Natural killer cell (primary cell): ENCODE data around the gene TEKT3. TPM values are rescaled to one million over a fixed set of nuclear protein-coding genes. Genes with fewer than 3 reads are reported as not detected.

Experiments
- ATAC-seq, 3 donors: fragments of 150-1000 bp in 2 of 3; fragments of 200-7000 bp in 1 of 3; cut with Tn5 transposase; 1 replicate in 1 of 3; 2 replicates in 2 of 3; pipeline ENCODE4 v1.10.0; 2021; ENCODE audit warnings: mild to moderate bottlenecking in 2 of 3, moderate library complexity in 2 of 3
- DNase-seq, 2 donors: peaks; one replicate each; pipeline versions ENCODE4 v3.0.0 to v3.0.0-alpha.2; 2013 to 2021; ENCODE audit warnings: mixed read lengths in 1 of 2
- H3K27ac ChIP-seq: one replicate; pipeline ENCODE4 v1.5.1; 2013; ENCODE audit warnings: mild to moderate bottlenecking, low read length
- H3K27me3 ChIP-seq: one replicate; pipeline ENCODE4 v1.6.1; 2013; ENCODE audit warnings: low read length; ENCODE audit not compliant: control insufficient read depth, insufficient read depth
- H3K36me3 ChIP-seq: one replicate; pipeline ENCODE4 v1.6.1; 2013; ENCODE audit warnings: low read length; ENCODE audit not compliant: control insufficient read depth, insufficient read depth
- H3K4me1 ChIP-seq: one replicate; pipeline ENCODE4 v1.6.1; 2013; ENCODE audit warnings: low read length; ENCODE audit not compliant: control insufficient read depth, insufficient read depth
- H3K4me3 ChIP-seq: one replicate; pipeline ENCODE4 v1.5.1; 2013; ENCODE audit warnings: low read length
- H3K9me3 ChIP-seq: one replicate; pipeline ENCODE4 v1.6.1; 2013; ENCODE audit warnings: low read length; ENCODE audit not compliant: control insufficient read depth, insufficient read depth
- H3K27ac Mint-ChIP-seq, 2 donors: one replicate each; pipeline ENCODE4 v1.8.0; 2022; ENCODE audit warnings: mild to moderate bottlenecking in 2 of 2, mixed read lengths in 2 of 2, moderate library complexity in 1 of 2
- H3K27me3 Mint-ChIP-seq, 2 donors: one replicate each; pipeline ENCODE4 v1.8.0; 2022; ENCODE audit warnings: low read depth in 2 of 2, mixed read lengths in 2 of 2
- H3K36me3 Mint-ChIP-seq: one replicate; pipeline ENCODE4 v1.8.0; 2022; ENCODE audit warnings: mixed read lengths
- H3K4me1 Mint-ChIP-seq, 2 donors: one replicate each; pipeline ENCODE4 v1.8.0; 2022; ENCODE audit warnings: mixed read lengths in 2 of 2
- H3K4me3 Mint-ChIP-seq: one replicate; pipeline ENCODE4 v1.8.0; 2022; ENCODE audit warnings: mild to moderate bottlenecking, moderate library complexity, mixed read lengths
- H3K9me3 Mint-ChIP-seq, 2 donors: one replicate each; pipeline ENCODE4 v1.8.0; 2022; ENCODE audit warnings: mixed read lengths in 2 of 2
- CTCF ChIP-seq: fragments of 200-600 bp; IDR thresholded peaks from one replicate; pipeline ENCODE4 v1.8.0; 2022; ENCODE audit warnings: antibody characterized with exemption
- WGBS: methylation state at CpG from one replicate; pipeline ENCODE4 v1.1.7; 2013; ENCODE audit warnings: missing lambda C conversion rate; ENCODE audit not compliant: insufficient coverage; 5-methylcytosine and 5-hydroxymethylcytosine counted together
- intact Hi-C: fragments of 100-400 bp; cut with micrococcal nuclease; formaldehyde crosslinking; loops from one replicate; pipeline ENCODE4 v1.14.2; 2022
- total RNA-seq, 4 donors: library from RNA; stranded (reverse); fragments of 120-200 nt in 1 of 4; gene quantifications; one replicate each; pipeline versions ENCODE4 v1.2.3 to v1.2.4, GENCODE V29; 2013 to 2022

The TEKT3 gene
- total RNA-seq, 3 donors from 2014 or later (not counting 1 experiment from before 2014, with no cell fraction given) = 0.39 to 1.3 (median 0.58) TPM

DNA sequence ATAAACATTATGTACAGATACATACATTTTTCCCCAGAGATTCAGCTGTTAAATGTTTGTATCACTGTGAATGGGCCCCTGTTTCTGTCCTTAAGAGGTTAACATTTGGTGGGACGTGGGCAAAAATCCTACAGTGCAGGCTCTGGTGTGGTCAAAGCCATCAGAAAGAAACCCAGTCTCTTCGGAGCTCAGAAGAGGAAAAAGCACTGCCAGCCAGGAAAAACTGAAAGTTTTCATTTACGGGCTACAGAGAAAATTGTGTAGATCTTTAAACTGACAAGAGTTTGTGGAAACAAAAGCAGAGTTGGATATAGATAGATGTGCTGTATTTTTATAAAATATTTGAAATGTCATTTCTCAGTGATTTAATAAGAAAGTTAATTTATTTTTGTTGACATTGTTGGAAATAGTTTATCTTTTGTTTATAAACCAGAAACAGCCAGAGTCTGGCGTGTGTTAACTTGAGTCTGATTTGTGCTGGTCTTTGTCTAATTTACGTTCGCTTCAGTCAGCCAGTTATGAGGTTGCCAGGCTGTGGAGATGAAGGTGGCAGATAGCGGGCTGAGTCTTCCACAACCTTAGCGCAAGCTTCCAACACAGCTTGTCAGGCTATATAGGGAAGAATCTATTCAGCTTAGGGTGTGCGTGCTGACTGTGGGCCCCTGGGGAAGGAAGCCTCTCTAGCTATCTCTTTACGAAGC is 9.5 kb upstream of the TEKT3 start:
- no peak for ATAC-seq
- Mint-ChIP-seq H3K4me1 (no peaks in the 10 kb centered on the region), H3K36me3 (no peaks in the 10 kb centered on the region), H3K4me3 (no peak overlapping the region), H3K27ac (no peak overlapping the region), H3K27me3 (peaks cover 25 to 40% of the 10 kb centered on the region in 2 donors), H3K9me3 (no peaks in the 10 kb centered on the region)
- no peak for DNase-seq
- no peak for TF ChIP-seq CTCF
- intact Hi-C loops = no loop called here
- H3K4me3 ChIP-seq = no peak overlapping the region
- 85% methylated on average over 10 of the region's 10 CpGs for WGBS
- no peaks in the 10 kb centered on the region for H3K9me3 ChIP-seq
- H3K36me3 ChIP-seq = no peaks in the 10 kb centered on the region
- H3K27ac ChIP-seq = no peak overlapping the region
- H3K4me1 ChIP-seq = no peaks in the 10 kb centered on the region
- no peaks in the 10 kb centered on the region for H3K27me3 ChIP-seq

GRCh38 chr17:15349119-15349518 is 7.7 kb upstream of the TEKT3 start:
- Histone ChIP-seq H3K9me3 (no peaks in the 10 kb centered on the region), H3K36me3 (no peaks in the 10 kb centered on the region), H3K4me3 (no peak overlapping the region), H3K4me1 (no peaks in the 10 kb centered on the region), H3K27ac (no peak overlapping the region), H3K27me3 (no peaks in the 10 kb centered on the region)
- Mint-ChIP-seq H3K36me3 (no peaks in the 10 kb centered on the region), H3K9me3 (no peaks in the 10 kb centered on the region), H3K4me3 (no peak overlapping the region), H3K27ac (no peak overlapping the region), H3K4me1 (no peaks in the 10 kb centered on the region), H3K27me3 (peaks cover 32 to 56% of the 10 kb centered on the region in 2 donors)
- intact Hi-C loops = no loop called here
- DNase-seq (no peak), ATAC-seq (no peak)
- no peak for TF ChIP-seq CTCF
- 0% methylated on average over 1 of the region's 2 CpGs for WGBS

DNA sequence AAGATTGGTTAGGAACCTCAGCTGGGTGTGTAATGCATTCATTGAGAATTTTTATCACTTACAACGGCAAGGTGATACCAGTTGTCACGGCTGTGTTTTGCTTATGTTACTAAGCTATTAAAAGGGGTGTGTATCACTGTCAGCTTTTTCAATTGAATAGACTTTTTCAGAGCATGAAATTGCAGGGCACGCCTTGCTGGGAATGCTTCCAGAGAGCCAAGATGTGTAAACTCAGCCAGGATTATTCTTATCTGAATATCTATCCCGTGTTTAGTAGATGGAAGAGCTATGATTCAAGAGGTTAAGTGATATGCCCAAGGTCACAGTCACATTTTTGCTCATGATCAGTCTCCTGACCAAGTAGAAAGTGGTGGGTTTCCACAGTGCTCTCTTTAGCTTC is 6.6 kb upstream of the TEKT3 start:
- no peak overlapping the region for H3K4me3 Mint-ChIP-seq
- peaks cover 41 to 67% of the 10 kb centered on the region in 2 donors for H3K27me3 Mint-ChIP-seq
- Histone ChIP-seq H3K36me3 (no peaks in the 10 kb centered on the region), H3K4me3 (no peak overlapping the region), H3K4me1 (no peaks in the 10 kb centered on the region), H3K27me3 (no peaks in the 10 kb centered on the region), H3K27ac (no peak overlapping the region), H3K9me3 (no peaks in the 10 kb centered on the region)
- 76% methylated on average over 4 of the region's 4 CpGs for WGBS
- intact Hi-C loops = no loop called here
- ATAC-seq (no peak), DNase-seq (no peak)
- no peak overlapping the region for H3K27ac Mint-ChIP-seq
- H3K36me3 Mint-ChIP-seq = no peaks in the 10 kb centered on the region
- H3K4me1 Mint-ChIP-seq = no peaks in the 10 kb centered on the region
- TF ChIP-seq CTCF = no peak
- no peaks in the 10 kb centered on the region for H3K9me3 Mint-ChIP-seq

- Mint-ChIP-seq H3K36me3 (peaks cover 1% of the 10 kb centered on the region), H3K9me3 (peaks cover 0 to under 1% of the 10 kb centered on the region in 2 donors)
These were observed 4.7 kb upstream of the TEKT3 start for GRCh38 chr17:15346066-15346595.

More at GRCh38 chr17:15346066-15346595, 4.7 kb upstream of the TEKT3 start:
- H3K27ac Mint-ChIP-seq = no peak overlapping the region
- no peak overlapping the region for H3K27ac ChIP-seq
- ATAC-seq (no peak), DNase-seq (no peak)
- WGBS = 84% methylated on average over 12 of the region's 13 CpGs
- no peak for TF ChIP-seq CTCF
- peaks cover 5% of the 10 kb centered on the region for H3K27me3 ChIP-seq
- H3K4me1 ChIP-seq = peaks cover 4% of the 10 kb centered on the region
- H3K4me1 Mint-ChIP-seq = peaks cover 2 to 10% of the 10 kb centered on the region in 2 donors
- no peaks in the 10 kb centered on the region for H3K36me3 ChIP-seq
- H3K27me3 Mint-ChIP-seq = peaks cover 49 to 69% of the 10 kb centered on the region in 2 donors
- H3K4me3 ChIP-seq = no peak overlapping the region
- no peak overlapping the region for H3K4me3 Mint-ChIP-seq
- intact Hi-C loops = no loop called here
- H3K9me3 ChIP-seq = no peaks in the 10 kb centered on the region
